ENCODE measurements around the gene GDF10. TPM values are rescaled to one million over a fixed set of nuclear protein-coding genes. Genes with fewer than 3 reads are reported as not detected.

Gene GDF10
- total RNA-seq, 4 donors from 2014 or later: 0.79 to 1.2 (median 1.00) TPM; not detected in 1

- in situ Hi-C loops (cut with MboI; ENCODE audit: low pct_ligation_motif_present in 1 of 4, low pct_unique_long_range_greater_than_20kb in 1 of 4, low sequenced_read_pairs in 3 of 4) (no loop called here), intact Hi-C loops (cut with DNase I; ENCODE audit: low total_unique reads) (no loop called here)
- Histone ChIP-seq H3K27ac (no peak overlapping the region), H3K4me1 (peaks cover 0 to 4% (median 0%) of the 10 kb centered on the region in 4 donors), H3K4me3 (no peak overlapping the region), H3K9me3 (no peaks in the 10 kb centered on the region), H3K27me3 (no peaks in the 10 kb centered on the region), H3K36me3 (no peaks in the 10 kb centered on the region)
- no peak for DNase-seq
- no peak for TF ChIP-seq POLR2AphosphoS5 (IDR thresholded peaks at IDR 0.05)
- no peak for TF ChIP-seq EP300 (IDR thresholded peaks at IDR 0.05; ENCODE audit: low read depth)
- no peak for TF ChIP-seq POLR2A (IDR thresholded peaks at IDR 0.05)
- no peak for TF ChIP-seq CTCF (IDR thresholded peaks at IDR 0.05)
- WGBS, 2 donors (ENCODE audit: low coverage in 1 of 2): 80 to 94% methylated on average over 1 to 6 of the region's 6 CpGs
Measured at GRCh38 chr10:47289921-47290320, 10.1 kb upstream of the GDF10 start.

GRCh38 chr10:47290338-47290737 lies 9.7 kb upstream of the GDF10 start:
- Histone ChIP-seq H3K4me3 (no peak overlapping the region), H3K36me3 (no peaks in the 10 kb centered on the region), H3K27ac (no peak overlapping the region), H3K27me3 (no peaks in the 10 kb centered on the region), H3K4me1 (peaks cover 0 to 4% (median 0%) of the 10 kb centered on the region in 4 donors), H3K9me3 (no peaks in the 10 kb centered on the region)
- intact Hi-C loops (cut with DNase I; ENCODE audit: low total_unique reads) (no loop called here), in situ Hi-C loops (cut with MboI; ENCODE audit: low pct_ligation_motif_present in 1 of 4, low pct_unique_long_range_greater_than_20kb in 1 of 4, low sequenced_read_pairs in 3 of 4) (no loop called here)
- TF ChIP-seq POLR2A (IDR thresholded peaks at IDR 0.05): no peak
- TF ChIP-seq POLR2AphosphoS5 (IDR thresholded peaks at IDR 0.05): no peak
- no peak for TF ChIP-seq CTCF (IDR thresholded peaks at IDR 0.05)
- TF ChIP-seq EP300 (IDR thresholded peaks at IDR 0.05; ENCODE audit: low read depth): no peak
- 73% methylated on average over 3 of the region's 3 CpGs; no CpG with 5 or more reads in 1 of the 2 donors for WGBS, 2 donors (ENCODE audit: low coverage in 1 of 2)
- no peak for DNase-seq

GRCh38 chr10:47291682-47292081 lies 8.3 kb upstream of the GDF10 start:
- 48 to 51% methylated on average over 3 of the region's 3 CpGs for WGBS, 2 donors (ENCODE audit: low coverage in 1 of 2)
- H3K27me3 ChIP-seq: no peaks in the 10 kb centered on the region
- in situ Hi-C loops (cut with MboI; ENCODE audit: low pct_ligation_motif_present in 1 of 4, low pct_unique_long_range_greater_than_20kb in 1 of 4, low sequenced_read_pairs in 3 of 4): no loop called here
- no peak for TF ChIP-seq POLR2A (IDR thresholded peaks at IDR 0.05)
- TF ChIP-seq EP300 (IDR thresholded peaks at IDR 0.05; ENCODE audit: low read depth): no peak
- no peak for TF ChIP-seq CTCF (IDR thresholded peaks at IDR 0.05)
- no peak for TF ChIP-seq POLR2AphosphoS5 (IDR thresholded peaks at IDR 0.05)
- no peak overlapping the region for H3K4me3 ChIP-seq
- no peaks in the 10 kb centered on the region for H3K36me3 ChIP-seq
- DNase-seq: no peak
- H3K4me1 ChIP-seq: peaks cover 0 to 4% (median 0%) of the 10 kb centered on the region in 4 donors
- no peak overlapping the region for H3K27ac ChIP-seq
- intact Hi-C loops (cut with DNase I; ENCODE audit: low total_unique reads): no loop called here
- H3K9me3 ChIP-seq: no peaks in the 10 kb centered on the region

- Histone ChIP-seq H3K27me3 (peaks cover 20% of the 10 kb centered on the region), H3K36me3 (no peaks in the 10 kb centered on the region), H3K4me1 (no peaks in the 10 kb centered on the region), H3K9me3 (no peaks in the 10 kb centered on the region), H3K27ac (no peak overlapping the region), H3K4me3 (no peak overlapping the region)
- in situ Hi-C loops (cut with MboI; ENCODE audit: low pct_ligation_motif_present in 1 of 4, low pct_unique_long_range_greater_than_20kb in 1 of 4, low sequenced_read_pairs in 3 of 4) (no loop called here), intact Hi-C loops (cut with DNase I; ENCODE audit: low total_unique reads) (no loop called here)
- 89 to 94% methylated on average over 3 to 9 of the region's 9 CpGs for WGBS, 2 donors (ENCODE audit: low coverage in 1 of 2)
- TF ChIP-seq POLR2AphosphoS5 (IDR thresholded peaks at IDR 0.05) (no peak), CTCF (IDR thresholded peaks at IDR 0.05) (no peak), POLR2A (IDR thresholded peaks at IDR 0.05) (no peak), EP300 (IDR thresholded peaks at IDR 0.05; ENCODE audit: low read depth) (no peak)
- DNase-seq: no peak
Measured at GRCh38 chr10:47294057-47294456, 5.9 kb upstream of the GDF10 start.

Measured in transverse colon (tissue), 4 donors.